Duodenal mucosa (tissue), 2 donors: ENCODE data around the gene ASS1.
A peak's percentile ranks its signal among the peaks of the same experiment; 100 is the strongest.
"Not testable (repeated sequence)": the region's sequence is repeated elsewhere in the genome, so short reads cannot be mapped to it uniquely, and the experiment has no call there.

Experiments
- H3K27ac ChIP-seq: one replicate; pipeline ENCODE4 v1.7.0; 2013; ENCODE audit warnings: low read depth, low read length
- H3K27me3 ChIP-seq, 2 donors: one replicate each; pipeline ENCODE4 v1.7.0; 2013; ENCODE audit warnings: low read length in 2 of 2, control low read depth in 1 of 2; ENCODE audit not compliant: insufficient read depth in 2 of 2, control insufficient read depth in 1 of 2
- H3K36me3 ChIP-seq, 2 donors: one replicate each; pipeline ENCODE4 v1.7.0; 2013; ENCODE audit warnings: low read length in 2 of 2, control low read depth in 1 of 2; ENCODE audit not compliant: insufficient read depth in 2 of 2, control insufficient read depth in 1 of 2
- H3K4me1 ChIP-seq, 2 donors: one replicate each; pipeline ENCODE4 v1.7.0; 2013; ENCODE audit warnings: low read length in 2 of 2, control low read depth in 1 of 2; ENCODE audit not compliant: insufficient read depth in 2 of 2, control insufficient read depth in 1 of 2
- H3K4me3 ChIP-seq, 2 donors: one replicate each; pipeline ENCODE4 v1.7.0; 2013; ENCODE audit warnings: low read length in 2 of 2, low read depth in 1 of 2
- H3K9ac ChIP-seq, 2 donors: one replicate each; pipeline ENCODE4 v1.7.0; 2013; ENCODE audit warnings: low read length in 2 of 2, low read depth in 1 of 2
- H3K9me3 ChIP-seq, 2 donors: one replicate each; pipeline ENCODE4 v1.7.0; 2013; ENCODE audit warnings: low read length in 2 of 2, control low read depth in 1 of 2; ENCODE audit not compliant: control insufficient read depth in 1 of 2

ASS1 gene

GRCh38 chr9:130444565-130445221 is at the start of gene ASS1:
Gene ASS1 (plus strand): TSS chr9:130444961. CDS start chr9:130452229, 7,268 bp downstream.
- Histone ChIP-seq H3K36me3 (no peaks in the 10 kb centered on the region), H3K9me3 (peaks cover 2 to 6% of the 10 kb centered on the region in 2 donors), H3K4me3 (peak within 1 kb of the TSS; percentile 73 to 79), H3K4me1 (peaks cover 29 to 34% of the 10 kb centered on the region in 2 donors), H3K27me3 (no peaks in the 10 kb centered on the region), H3K27ac (peak within 1 kb of the TSS; percentile 25), H3K9ac (peak within 1 kb of the TSS; percentile 63 to 73)

- no peaks in the 10 kb centered on the region for H3K36me3 ChIP-seq
- no peak overlapping the region for H3K27ac ChIP-seq
- no peaks in the 10 kb centered on the region for H3K27me3 ChIP-seq
- H3K9me3 ChIP-seq, result no peaks in the 10 kb centered on the region
- peaks cover 0 to 5% of the 10 kb centered on the region in 2 donors for H3K4me1 ChIP-seq
- H3K9ac ChIP-seq, result no peak overlapping the region
- H3K4me3 ChIP-seq, result no peak overlapping the region
Observed at GRCh38 chr9:130395810-130396435, 48.8 kb upstream of the ASS1 start.

- no peaks in the 10 kb centered on the region for H3K36me3 ChIP-seq
- H3K4me3 ChIP-seq, result no peak overlapping the region
- no peaks in the 10 kb centered on the region for H3K27me3 ChIP-seq
- no peak overlapping the region for H3K27ac ChIP-seq
- peaks cover 0 to 5% of the 10 kb centered on the region in 2 donors for H3K4me1 ChIP-seq
- H3K9ac ChIP-seq, result no peak overlapping the region
- H3K9me3 ChIP-seq, result no peaks in the 10 kb centered on the region
Observed at GRCh38 chr9:130396581-130396980, 48.2 kb upstream of the ASS1 start.

GRCh38 chr9:130398487-130399240 is 46.1 kb upstream of the ASS1 start:
- no peaks in the 10 kb centered on the region for H3K36me3 ChIP-seq
- H3K9ac ChIP-seq, result no peak overlapping the region
- H3K27me3 ChIP-seq, result no peaks in the 10 kb centered on the region
- no peak overlapping the region for H3K27ac ChIP-seq
- no peaks in the 10 kb centered on the region for H3K9me3 ChIP-seq
- no peaks in the 10 kb centered on the region for H3K4me1 ChIP-seq
- no peak overlapping the region for H3K4me3 ChIP-seq

- Histone ChIP-seq H3K27ac (no peak overlapping the region), H3K9ac (no peak overlapping the region), H3K36me3 (no peaks in the 10 kb centered on the region), H3K4me3 (no peak overlapping the region), H3K27me3 (no peaks in the 10 kb centered on the region), H3K9me3 (no peaks in the 10 kb centered on the region), H3K4me1 (no peaks in the 10 kb centered on the region)
Observed at GRCh38 chr9:130399768-130400167, 45.0 kb upstream of the ASS1 start.

GRCh38 chr9:130400870-130401269 is 43.9 kb upstream of the ASS1 start:
- no peaks in the 10 kb centered on the region for H3K36me3 ChIP-seq
- H3K27me3 ChIP-seq, result no peaks in the 10 kb centered on the region

GRCh38 chr9:130401742-130402141 is 43.0 kb upstream of the ASS1 start:
- H3K4me3 ChIP-seq, H3K36me3 ChIP-seq, H3K27me3 ChIP-seq, H3K27ac ChIP-seq, H3K9ac ChIP-seq, H3K4me1 ChIP-seq, H3K9me3 ChIP-seq: not testable (repeated sequence)

More at GRCh38 chr9:130400870-130401269, 43.9 kb upstream of the ASS1 start:
- Histone ChIP-seq H3K9me3 (no peaks in the 10 kb centered on the region), H3K4me3 (no peak overlapping the region), H3K9ac (no peak overlapping the region), H3K27ac (no peak overlapping the region), H3K4me1 (no peaks in the 10 kb centered on the region)

- no peak overlapping the region for H3K9ac ChIP-seq
- H3K4me3 ChIP-seq, result no peak overlapping the region
- H3K27me3 ChIP-seq, result no peaks in the 10 kb centered on the region
Observed at GRCh38 chr9:130402243-130402642, 42.5 kb upstream of the ASS1 start.

GRCh38 chr9:130402645-130403440 is 41.9 kb upstream of the ASS1 start:
- H3K36me3 ChIP-seq, result no peaks in the 10 kb centered on the region
- no peak overlapping the region for H3K27ac ChIP-seq
- H3K4me3 ChIP-seq, result no peak overlapping the region
- H3K9me3 ChIP-seq, result no peaks in the 10 kb centered on the region
- H3K9ac ChIP-seq, result no peak overlapping the region
- no peaks in the 10 kb centered on the region for H3K4me1 ChIP-seq
- no peaks in the 10 kb centered on the region for H3K27me3 ChIP-seq

More at GRCh38 chr9:130402243-130402642, 42.5 kb upstream of the ASS1 start:
- H3K36me3 ChIP-seq, result no peaks in the 10 kb centered on the region
- no peaks in the 10 kb centered on the region for H3K9me3 ChIP-seq
- H3K4me1 ChIP-seq, result no peaks in the 10 kb centered on the region
- H3K27ac ChIP-seq, result no peak overlapping the region
